G401.6 (cell line): ENCODE data around the gene NDRG3.
A peak's percentile ranks its signal among the peaks of the same experiment; 100 is the strongest.
"Not testable (repeated sequence)": the region's sequence is repeated elsewhere in the genome, so short reads cannot be mapped to it uniquely, and the experiment has no call there.

Source experiments
- FAIRE-seq: peaks from 2 replicates; lab custom pipeline; 2012; peaks lifted over from hg19 to GRCh38; lab: Jason Lieb, UNC

The NDRG3 gene

DNA sequence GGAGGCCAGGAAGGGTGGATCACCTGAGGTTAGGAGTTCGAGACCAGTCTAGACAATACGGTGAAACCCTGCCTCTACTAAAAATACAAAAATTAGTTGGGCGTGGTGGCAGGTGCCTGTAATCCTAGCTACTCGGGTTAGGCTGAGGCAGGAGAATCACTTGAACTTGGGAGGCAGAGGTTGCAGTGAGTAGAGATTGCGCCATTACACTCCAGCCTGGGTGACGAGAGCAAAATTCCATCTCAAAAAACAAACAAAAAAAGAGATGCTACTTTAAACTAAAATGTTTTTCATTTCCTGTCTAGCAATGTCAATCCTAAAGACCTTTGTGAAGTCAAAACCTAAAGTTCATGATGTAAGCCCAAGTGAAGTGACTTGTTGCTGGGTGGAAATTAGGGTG lies 14.8 kb upstream of the NDRG3 start:
- no peak for FAIRE-seq

GRCh38 chr20:36758276-36758675 lies 12.4 kb upstream of the NDRG3 start:
- FAIRE-seq, result no peak

DNA sequence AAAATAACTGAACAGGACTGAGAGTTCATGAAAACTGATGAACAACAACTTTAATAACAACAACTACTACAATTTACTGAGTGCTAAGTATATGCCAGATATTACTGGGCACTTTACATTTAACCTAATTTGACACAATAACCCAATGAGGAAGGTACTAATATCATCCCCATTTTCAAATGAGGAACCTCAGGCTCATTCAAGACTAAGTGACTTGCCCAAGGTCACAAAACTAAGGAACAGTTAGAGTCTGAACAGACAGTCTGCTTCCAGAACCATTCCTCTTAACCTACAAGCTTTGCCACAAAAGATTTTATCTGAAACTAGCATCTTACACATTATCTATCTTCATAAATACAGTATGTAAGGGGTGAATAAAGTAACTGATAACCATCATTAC lies 10.6 kb upstream of the NDRG3 start:
- FAIRE-seq, result no peak

DNA sequence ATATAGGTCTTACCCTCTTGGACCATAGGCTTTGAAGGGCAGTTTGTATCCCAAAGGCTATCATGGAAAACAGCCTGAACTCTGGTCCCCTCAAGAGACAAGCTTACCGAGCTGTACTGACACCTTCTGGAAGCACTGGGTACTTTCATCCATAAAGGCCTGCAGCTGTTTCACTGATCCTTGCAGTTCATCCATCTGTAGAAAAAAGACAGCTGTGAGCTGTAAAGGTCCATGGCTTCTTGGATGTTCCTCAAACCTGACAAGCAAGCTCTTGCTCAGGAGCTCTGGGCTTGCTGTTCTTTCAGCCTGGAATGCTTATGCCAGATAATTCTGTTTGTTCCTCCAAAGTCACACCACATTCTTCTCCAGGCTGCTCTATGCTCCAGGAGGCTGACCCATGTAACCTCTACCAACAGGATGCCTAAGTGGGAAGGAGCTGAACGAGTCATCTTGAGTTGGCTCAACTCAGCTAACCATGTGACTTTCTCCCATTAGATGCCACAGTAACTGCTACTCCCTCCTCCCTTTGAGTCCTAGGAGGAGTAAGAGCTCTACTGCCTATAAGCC lies 8.8 kb upstream of the NDRG3 start:
- FAIRE-seq, result peak; percentile 88

DNA sequence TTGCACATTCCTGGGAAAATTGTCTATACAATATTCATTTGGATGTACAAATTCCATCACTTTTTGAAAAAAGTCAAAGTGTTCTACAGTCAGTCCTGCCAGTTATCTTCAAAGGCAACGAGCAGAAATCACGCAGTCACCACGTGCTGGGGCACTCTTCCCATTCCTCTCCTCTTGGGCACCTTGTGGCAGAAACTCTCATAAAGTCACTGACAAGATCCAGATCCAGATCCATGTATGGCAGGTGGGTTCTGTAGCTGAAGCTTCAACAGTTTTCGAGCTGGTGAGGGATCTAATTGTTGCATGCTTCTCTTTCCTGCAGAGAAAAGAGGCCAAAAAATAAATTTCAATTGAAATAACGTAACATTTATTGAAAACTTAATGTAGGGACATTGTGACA lies 6.7 kb upstream of the NDRG3 start:
- no peak for FAIRE-seq

- no peak for FAIRE-seq
Measured at GRCh38 chr20:36745234-36745926, 510 bp downstream of the NDRG3 start.

- FAIRE-seq, result no peak
Measured at GRCh38 chr20:36744764-36745191, 1.1 kb downstream of the NDRG3 start.

DNA sequence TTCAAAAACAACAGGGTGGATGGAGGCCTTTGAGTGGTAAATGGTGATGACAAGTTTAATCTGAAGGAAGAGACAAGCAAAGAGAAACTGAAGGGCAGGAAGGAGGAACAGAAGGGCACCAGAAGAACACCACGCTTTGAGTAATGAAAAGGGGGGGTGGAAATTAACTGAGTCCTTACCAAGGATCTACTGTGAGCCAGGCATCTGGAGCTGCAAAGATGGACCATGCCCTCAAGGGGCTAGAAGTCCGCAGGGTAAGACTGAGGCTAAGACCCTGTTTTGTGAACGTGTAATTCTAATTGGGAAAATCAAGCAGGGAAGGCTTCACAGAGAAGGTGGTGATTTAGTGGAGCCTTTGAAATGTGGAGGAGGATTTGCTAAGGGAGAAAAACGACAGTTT lies 1.6 kb downstream of the NDRG3 start:
- no peak for FAIRE-seq

DNA sequence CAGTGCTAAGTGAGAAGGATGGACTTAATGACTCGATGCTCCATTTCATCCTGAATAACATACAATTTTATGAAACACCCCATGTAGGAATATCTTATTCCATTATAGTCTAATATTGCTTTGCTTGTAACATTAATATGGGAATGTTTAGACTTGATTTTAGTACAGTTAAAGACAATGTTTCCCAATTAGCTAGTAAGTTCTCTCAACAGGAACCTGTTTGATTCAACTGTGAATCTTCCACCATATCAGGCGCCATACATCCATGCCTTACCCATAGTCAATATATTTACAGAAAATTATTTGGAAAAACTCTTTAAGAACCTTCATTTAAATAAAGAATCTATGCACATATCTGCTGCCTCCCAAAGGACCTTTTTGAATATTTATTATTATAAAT lies 3.3 kb downstream of the NDRG3 start:
- no peak for FAIRE-seq

- FAIRE-seq, result no peak
Measured at GRCh38 chr20:36741072-36741471, 4.8 kb downstream of the NDRG3 start.

- FAIRE-seq, result no peak
Measured at GRCh38 chr20:36737183-36737499, 8.7 kb downstream of the NDRG3 start.

GRCh38 chr20:36736451-36737182 lies 9.3 kb downstream of the NDRG3 start:
- no peak for FAIRE-seq

- no peak for FAIRE-seq
Measured at GRCh38 chr20:36732456-36732855, 13.4 kb downstream of the NDRG3 start.

DNA sequence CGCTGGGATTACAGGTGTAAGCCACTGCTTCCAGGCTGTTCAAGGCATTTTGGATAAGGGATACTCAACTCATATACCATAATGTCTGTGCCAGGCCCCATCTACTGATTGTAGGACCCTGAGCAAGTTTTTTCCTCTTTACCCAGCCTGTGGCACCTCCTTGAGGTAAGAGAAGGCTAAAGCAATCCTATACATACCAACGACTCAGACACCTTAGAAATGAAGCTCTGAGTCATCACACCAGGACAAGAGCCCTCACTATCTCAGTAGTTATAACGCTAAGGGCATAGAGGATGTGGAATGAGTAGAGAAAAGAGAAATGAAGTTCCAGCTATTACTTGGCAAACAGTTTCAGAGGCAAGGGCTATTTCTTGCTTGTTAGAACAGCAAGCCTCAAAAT lies 16.9 kb downstream of the NDRG3 start:
- FAIRE-seq, result no peak

DNA sequence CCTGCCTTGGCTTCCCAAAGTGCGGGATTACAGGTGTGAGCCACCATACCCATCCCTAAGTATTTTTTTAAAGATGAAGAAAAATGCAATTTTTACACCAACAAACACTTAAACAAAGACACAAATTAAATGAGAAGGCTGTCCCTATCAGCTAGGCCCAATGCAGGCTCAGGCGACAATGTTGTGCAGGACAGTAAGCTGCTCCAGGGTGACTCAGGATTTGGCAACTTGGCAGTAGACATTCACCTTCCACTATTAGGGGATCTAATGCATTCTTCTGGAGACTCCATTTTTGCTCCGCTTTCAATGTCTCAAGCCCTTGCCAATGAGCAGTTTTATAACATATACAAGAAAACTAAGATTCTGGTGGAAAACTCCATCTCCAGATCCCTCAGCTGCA lies 19.7 kb downstream of the NDRG3 start:
- no peak for FAIRE-seq

GRCh38 chr20:36720510-36720909 lies 25.4 kb downstream of the NDRG3 start:
- no peak for FAIRE-seq

- FAIRE-seq, result peak; percentile 78
Measured at GRCh38 chr20:36717657-36718056, 28.2 kb downstream of the NDRG3 start.

GRCh38 chr20:36717021-36717420 lies 28.9 kb downstream of the NDRG3 start:
- FAIRE-seq, result no peak

- FAIRE-seq, result no peak
Measured at GRCh38 chr20:36712775-36713174, 33.1 kb downstream of the NDRG3 start.

GRCh38 chr20:36709126-36709525 lies 36.8 kb downstream of the NDRG3 start:
- FAIRE-seq, result no peak

GRCh38 chr20:36703530-36703929 lies 42.4 kb downstream of the NDRG3 start:
- FAIRE-seq, result peak; percentile 50

GRCh38 chr20:36700438-36700837 lies 45.5 kb downstream of the NDRG3 start:
- no peak for FAIRE-seq

- FAIRE-seq, result not testable (repeated sequence)
Measured at GRCh38 chr20:36695467-36695866, 50.4 kb downstream of the NDRG3 start.

DNA sequence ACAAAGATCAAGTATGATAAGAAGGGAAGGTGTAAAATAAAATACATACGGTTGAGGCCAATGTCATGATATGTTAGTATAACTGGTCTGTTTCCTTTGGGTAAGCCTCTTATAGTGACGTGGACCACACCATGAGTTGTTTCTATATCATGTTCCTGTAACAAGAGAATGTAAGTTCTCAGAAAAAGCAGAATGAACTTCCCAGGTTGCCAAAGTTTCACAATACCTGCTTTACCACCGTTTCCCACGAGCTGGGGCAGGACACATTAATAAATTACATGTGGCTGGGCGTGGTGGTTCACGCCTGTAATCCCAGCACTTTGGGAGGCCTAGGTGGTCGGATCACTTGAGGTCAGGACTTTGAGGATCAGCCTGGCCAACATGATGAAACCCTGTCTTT lies 57.3 kb downstream of the NDRG3 start:
- no peak for FAIRE-seq
